ENCODE measurements around the gene TLCD3A. TPM values are rescaled to one million over a fixed set of nuclear protein-coding genes. Genes with fewer than 3 reads are reported as not detected.

The TLCD3A gene
- total and polyA plus RNA-seq, 10 of the 15 experiments (the other 5 are each of a cell fraction or from before 2014, with no cell fraction given) = 2.9 to 29.7 (median 17.8) TPM

GRCh38 chr17:742147-742793 lies 9.9 kb downstream of the TLCD3A start:
- peaks cover 13% of the 10 kb centered on the region for H3K4me1 ChIP-seq (ENCODE audit: control insufficient read depth, insufficient read depth, low read length)
- WGBS (ENCODE audit: insufficient coverage, insufficient replicate concordance, low lambda C conversion rate, missing lambda C conversion rate) = 96% methylated on average over 11 of the region's 11 CpGs
- SMC1A ChIA-PET (ENCODE audit: uncharacterized antibody, unreplicated experiment) = interaction anchor here (0.7 to 1.0 kb wide), 2 partner anchors 8 to 21 kb away, joined by 3 to 4 read pairs; no protein-coding TSS in a partner anchor
- intact Hi-C loops (cut with micrococcal nuclease; ENCODE audit: unreplicated experiment) = no loop called here
- H4K20me1 ChIP-seq (ENCODE audit: control insufficient read depth, insufficient read depth) = no peaks in the 10 kb centered on the region
- POLR2A ChIA-PET = interaction anchor here (0.5 to 1.1 kb wide), 2 partner anchors 19 to 24 kb away, joined by 3 to 7 read pairs; no protein-coding TSS in a partner anchor
- peaks cover 6% of the 10 kb centered on the region for H3K79me2 ChIP-seq (ENCODE audit: control insufficient read depth, insufficient read depth, low read length)
- in situ Hi-C loops (cut with MboI) = no loop called here
- H3K36me3 ChIP-seq (ENCODE audit: control insufficient read depth in 2 of 2, insufficient read depth in 2 of 2, low read length in 1 of 2) = peaks cover 25 to 35% of the 10 kb centered on the region in 2 experiments
- TF ChIP-seq ZNF207 (IDR thresholded peaks at IDR 0.05; ENCODE audit: borderline replicate concordance) (no peak), POLR2AphosphoS5 (IDR thresholded peaks at IDR 0.05; ENCODE audit: low read length) (peak; percentile 51; the same call in 1 of the 2 replicates), POLR2A (IDR thresholded peaks at IDR 0.05; ENCODE audit: low read depth, low read length) (peak; percentile 51; the same call in 1 of the 2 replicates), SREBF1 (IDR thresholded peaks at IDR 0.05; ENCODE audit: low read length) (no peak)
- no peaks in the 10 kb centered on the region for H3K27me3 ChIP-seq (replicated peaks in 1 of 2; ENCODE audit: control insufficient read depth in 2 of 2, insufficient read depth in 2 of 2, low read length in 1 of 2)
- H3K9me3 ChIP-seq (replicated peaks; ENCODE audit: control insufficient read depth, insufficient read depth, low read length) = no peaks in the 10 kb centered on the region; the same call in 2 of the 3 replicates
- RAD21 ChIA-PET (ENCODE audit: unreplicated experiment) = no interaction called here
- H3K27ac ChIP-seq (ENCODE audit: control insufficient read depth, insufficient read depth) = no peak overlapping the region
- FAIRE-seq = no peak
- no peak overlapping the region for H2AFZ ChIP-seq (ENCODE audit: control insufficient read depth, low read depth, low read length)
- BruUV-seq (replicated peaks) = no TSS peak
- H3K9ac ChIP-seq (ENCODE audit: control insufficient read depth, insufficient read depth, low read length) = no peak overlapping the region
- H3K4me2 ChIP-seq (ENCODE audit: control insufficient read depth, insufficient read depth) = no peak overlapping the region
- no peak overlapping the region for H3K4me3 ChIP-seq
- ATAC-seq = no peak
- CTCF ChIA-PET = no interaction called here
- DNase-seq (ENCODE audit: low read depth, low spot score) = no peak

- peaks cover 32 to 44% of the 10 kb centered on the region in 2 experiments for H3K36me3 ChIP-seq (ENCODE audit: control insufficient read depth in 2 of 2, insufficient read depth in 2 of 2, low read length in 1 of 2)
- RAD21 ChIA-PET (ENCODE audit: unreplicated experiment) = no interaction called here
- SMC1A ChIA-PET (ENCODE audit: uncharacterized antibody, unreplicated experiment) = interaction anchor here (0.6 to 0.7 kb wide), 2 partner anchors 21 to 306 kb away, joined by 3 read pairs; no protein-coding TSS in a partner anchor
- no peak for DNase-seq (ENCODE audit: low read depth, low spot score)
- no peak overlapping the region for H3K4me2 ChIP-seq (ENCODE audit: control insufficient read depth, insufficient read depth)
- H2AFZ ChIP-seq (ENCODE audit: control insufficient read depth, low read depth, low read length) = no peak overlapping the region
- FAIRE-seq = no peak
- no peak overlapping the region for H3K9ac ChIP-seq (ENCODE audit: control insufficient read depth, insufficient read depth, low read length)
- ATAC-seq = no peak
- intact Hi-C loops (cut with micrococcal nuclease; ENCODE audit: unreplicated experiment) (no loop called here), in situ Hi-C loops (cut with MboI) (no loop called here)
- no peak overlapping the region for H3K27ac ChIP-seq (ENCODE audit: control insufficient read depth, insufficient read depth)
- H4K20me1 ChIP-seq (ENCODE audit: control insufficient read depth, insufficient read depth) = no peaks in the 10 kb centered on the region
- no TSS peak for BruUV-seq (replicated peaks)
- no peaks in the 10 kb centered on the region for H3K27me3 ChIP-seq (replicated peaks in 1 of 2; ENCODE audit: control insufficient read depth in 2 of 2, insufficient read depth in 2 of 2, low read length in 1 of 2)
- peaks cover 13% of the 10 kb centered on the region for H3K4me1 ChIP-seq (ENCODE audit: control insufficient read depth, insufficient read depth, low read length)
- H3K9me3 ChIP-seq (replicated peaks; ENCODE audit: control insufficient read depth, insufficient read depth, low read length) = no peaks in the 10 kb centered on the region; the same call in 2 of the 3 replicates
- H3K4me3 ChIP-seq = no peak overlapping the region
- 87% methylated on average over 4 of the region's 4 CpGs for WGBS (ENCODE audit: insufficient coverage, insufficient replicate concordance, low lambda C conversion rate, missing lambda C conversion rate)
- CTCF ChIA-PET = no interaction called here
- POLR2A ChIA-PET = interaction anchor here (0.6 kb wide), 1 partner anchor 147 kb away, joined by 3 read pairs; no protein-coding TSS in a partner anchor
- H3K79me2 ChIP-seq (ENCODE audit: control insufficient read depth, insufficient read depth, low read length) = peaks cover 13% of the 10 kb centered on the region
- no peak for TF ChIP-seq POLR2A (IDR thresholded peaks at IDR 0.05; ENCODE audit: low read depth, low read length)
- TF ChIP-seq NR2F1 (conservative IDR thresholded peaks at IDR 0.05) = no peak
- TF ChIP-seq BACH1 (IDR thresholded peaks at IDR 0.05; ENCODE audit: borderline replicate concordance) = no peak
- no peak for TF ChIP-seq STAT1 (conservative IDR thresholded peaks at IDR 0.05)
- TF ChIP-seq HDGF (IDR thresholded peaks at IDR 0.05) = no peak
- TF ChIP-seq PKNOX1 (IDR thresholded peaks at IDR 0.05) = no peak
- no peak for TF ChIP-seq YBX1 (IDR thresholded peaks at IDR 0.05)
- no peak for TF ChIP-seq DPF2 (IDR thresholded peaks at IDR 0.05)
- TF ChIP-seq SMARCA5 (IDR thresholded peaks at IDR 0.05) = no peak
- TF ChIP-seq CBX3 (IDR thresholded peaks at IDR 0.05; ENCODE audit: borderline replicate concordance, low read depth) = no peak
- TF ChIP-seq ZBTB11 (CRISPR knock-in tag; IDR thresholded peaks at IDR 0.05) = no peak
- no peak for TF ChIP-seq CBFB (IDR thresholded peaks at IDR 0.05; ENCODE audit: low read depth)
- TF ChIP-seq SREBF2 (IDR thresholded peaks at IDR 0.05; ENCODE audit: low read length) = no peak
Measured at GRCh38 chr17:743139-743538, 10.7 kb downstream of the TLCD3A start.
